OCI-LY7 (cell line): ENCODE results near the gene DGKG.

ENCODE experiments used
- CTCF ChIP-seq: fragments of 200-600 bp; sonication (generic); conservative IDR thresholded peaks from 2 replicates; pipeline ENCODE4 v1.5.1; 2014; ENCODE audit warnings: mild to moderate bottlenecking, antibody characterized with exemption, low read length, moderate library complexity, mixed read lengths
- EZH2phosphoT487 ChIP-seq: fragments of 200-600 bp; sonication (generic); IDR thresholded peaks from 2 replicates; pipeline ENCODE4 v1.6.1; 2018; ENCODE audit warnings: low read depth, borderline replicate concordance, mild to moderate bottlenecking, mixed run types, antibody characterized with exemption, low read length, moderate library complexity, mixed read lengths

DNA sequence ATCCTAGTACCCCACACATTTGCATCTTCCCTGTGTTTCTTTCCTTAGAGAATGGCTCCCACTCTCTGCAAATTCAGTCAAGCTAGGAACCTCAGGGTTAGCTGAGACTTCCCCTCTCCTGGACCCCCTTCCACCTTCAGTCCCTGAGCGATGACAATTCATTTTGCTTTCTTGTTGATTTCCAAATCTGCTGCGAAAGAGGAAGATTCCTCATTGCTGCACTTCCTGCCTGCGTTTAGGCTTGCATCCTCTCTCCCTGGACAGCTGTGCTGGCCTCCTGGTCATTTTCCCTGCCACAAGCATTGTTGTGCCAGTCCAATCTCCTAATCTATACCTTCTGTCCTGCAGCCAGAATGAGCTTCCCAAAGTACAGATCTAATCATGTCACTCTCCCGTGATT, 12.3 kb upstream of the DGKG start:
- TF ChIP-seq EZH2phosphoT487 (no peak), CTCF (no peak)
